Measurements from ENCODE around the gene HAP1.

DNA sequence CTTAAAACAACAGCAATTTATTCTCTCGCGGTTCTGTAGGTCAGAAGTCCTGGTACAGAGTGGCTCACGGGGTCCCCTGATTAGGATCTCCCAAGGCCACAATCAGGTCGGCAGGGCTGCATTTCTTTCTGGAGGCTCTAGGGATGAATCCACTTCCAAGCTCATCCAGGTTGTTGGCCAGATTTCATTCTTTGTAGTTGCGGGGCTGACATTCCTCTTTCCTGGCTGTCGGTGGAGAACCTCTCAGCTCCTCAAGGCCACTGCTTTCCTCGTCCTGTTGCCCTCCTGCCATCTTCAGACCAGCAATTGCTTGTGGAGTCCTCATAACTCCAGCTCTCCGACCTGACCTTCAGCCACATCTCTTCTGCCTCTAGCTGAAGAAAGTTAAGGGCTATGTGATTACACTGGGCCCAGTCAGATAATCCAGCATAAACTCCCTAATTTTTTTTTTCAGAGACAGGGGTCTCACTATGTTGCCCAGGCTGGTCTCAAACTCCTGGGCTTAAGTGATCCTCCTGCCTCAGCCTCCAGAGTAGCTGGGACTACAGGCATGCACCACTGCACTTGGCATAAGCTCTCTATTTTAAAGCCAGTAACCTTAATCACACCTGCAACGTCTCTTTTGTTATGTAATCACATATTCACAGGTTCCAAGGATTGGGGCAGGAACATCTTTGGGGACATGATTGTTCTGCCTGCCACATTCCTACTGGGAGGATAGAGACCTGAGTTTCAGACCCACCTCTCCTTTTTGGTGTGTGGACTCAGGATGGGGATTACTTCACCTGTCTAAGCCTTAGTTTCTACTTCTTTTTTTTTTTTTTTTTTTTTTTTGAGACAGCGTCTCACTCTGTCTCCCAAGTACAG, 26.4 kb downstream of the HAP1 start:
- TF ChIP-seq POLR2A (IDR thresholded peaks at IDR 0.05) = no peak
- no peak for TF ChIP-seq CTCF (IDR thresholded peaks at IDR 0.05)

Measured in heart left ventricle (tissue), 13 donors.